Glutamatergic neuron (in vitro differentiated cells): Measurements from ENCODE around the gene CAV3. TPM values are rescaled to one million over a fixed set of nuclear protein-coding genes. Genes with fewer than 3 reads are reported as not detected.

Experiments used
- DNase-seq: peaks from one replicate; pipeline ENCODE4 v3.0.0; 2022
- H3K27ac Mint-ChIP-seq: one replicate; pipeline ENCODE4 v1.8.0; 2020; ENCODE audit warnings: mild to moderate bottlenecking, mixed read lengths, inconsistent platforms; ENCODE audit not compliant: unreplicated experiment
- H3K27me3 Mint-ChIP-seq: one replicate; pipeline ENCODE4 v1.8.0; 2020; ENCODE audit warnings: mild to moderate bottlenecking, moderate library complexity, mixed read lengths, inconsistent platforms; ENCODE audit not compliant: unreplicated experiment
- H3K36me3 Mint-ChIP-seq: one replicate; pipeline ENCODE4 v1.8.0; 2020; ENCODE audit warnings: mild to moderate bottlenecking, mixed read lengths, inconsistent platforms; ENCODE audit not compliant: unreplicated experiment
- H3K4me1 Mint-ChIP-seq: one replicate; pipeline ENCODE4 v1.8.0; 2020; ENCODE audit warnings: mild to moderate bottlenecking, low read depth, mixed read lengths, inconsistent platforms; ENCODE audit not compliant: unreplicated experiment
- H3K4me3 Mint-ChIP-seq: one replicate; pipeline ENCODE4 v1.8.0; 2020; ENCODE audit warnings: mild to moderate bottlenecking, mixed read lengths, inconsistent platforms; ENCODE audit not compliant: unreplicated experiment
- H3K9me3 Mint-ChIP-seq: one replicate; pipeline ENCODE4 v1.8.0; 2020; ENCODE audit warnings: mild to moderate bottlenecking, moderate library complexity, mixed read lengths, inconsistent platforms; ENCODE audit not compliant: unreplicated experiment
- total RNA-seq: library from RNA; stranded (reverse); fragmentation: NEBNext Ultra II Directional; extraction: Animal tissue kit (Norgen Biotek cat#: 25700); gene quantifications from one replicate; pipeline ENCODE4 v1.2.1, GENCODE V29; 2021; ENCODE audit not compliant: unreplicated experiment
- TF ChIP-seq, protein P1 (sequence below): fragments of 200-600 bp; sonication (generic); IDR thresholded peaks from one replicate; pipeline ENCODE4 v1.5.0; 2021; ENCODE audit not compliant: partially characterized antibody, unreplicated experiment

Gene CAV3
- total RNA-seq, 1 donor from 2014 or later: 0.29 TPM

GRCh38 chr3:8778475-8778874, 44.9 kb downstream of the CAV3 start:
- no peak for DNase-seq
- H3K4me1 Mint-ChIP-seq: no peaks in the 10 kb centered on the region
- H3K27me3 Mint-ChIP-seq: no peaks in the 10 kb centered on the region
- no peak overlapping the region for H3K27ac Mint-ChIP-seq
- H3K9me3 Mint-ChIP-seq: peaks cover 3% of the 10 kb centered on the region
- H3K36me3 Mint-ChIP-seq: no peaks in the 10 kb centered on the region
- TF ChIP-seq, protein P1, sequence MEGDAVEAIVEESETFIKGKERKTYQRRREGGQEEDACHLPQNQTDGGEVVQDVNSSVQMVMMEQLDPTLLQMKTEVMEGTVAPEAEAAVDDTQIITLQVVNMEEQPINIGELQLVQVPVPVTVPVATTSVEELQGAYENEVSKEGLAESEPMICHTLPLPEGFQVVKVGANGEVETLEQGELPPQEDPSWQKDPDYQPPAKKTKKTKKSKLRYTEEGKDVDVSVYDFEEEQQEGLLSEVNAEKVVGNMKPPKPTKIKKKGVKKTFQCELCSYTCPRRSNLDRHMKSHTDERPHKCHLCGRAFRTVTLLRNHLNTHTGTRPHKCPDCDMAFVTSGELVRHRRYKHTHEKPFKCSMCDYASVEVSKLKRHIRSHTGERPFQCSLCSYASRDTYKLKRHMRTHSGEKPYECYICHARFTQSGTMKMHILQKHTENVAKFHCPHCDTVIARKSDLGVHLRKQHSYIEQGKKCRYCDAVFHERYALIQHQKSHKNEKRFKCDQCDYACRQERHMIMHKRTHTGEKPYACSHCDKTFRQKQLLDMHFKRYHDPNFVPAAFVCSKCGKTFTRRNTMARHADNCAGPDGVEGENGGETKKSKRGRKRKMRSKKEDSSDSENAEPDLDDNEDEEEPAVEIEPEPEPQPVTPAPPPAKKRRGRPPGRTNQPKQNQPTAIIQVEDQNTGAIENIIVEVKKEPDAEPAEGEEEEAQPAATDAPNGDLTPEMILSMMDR: no peak
- no peak overlapping the region for H3K4me3 Mint-ChIP-seq

- TF ChIP-seq, protein P1: no peak
- no peaks in the 10 kb centered on the region for H3K27me3 Mint-ChIP-seq
- H3K36me3 Mint-ChIP-seq: no peaks in the 10 kb centered on the region
- no peaks in the 10 kb centered on the region for H3K4me1 Mint-ChIP-seq
- DNase-seq: no peak
- H3K4me3 Mint-ChIP-seq: no peak overlapping the region
- H3K9me3 Mint-ChIP-seq: peaks cover 3% of the 10 kb centered on the region
- H3K27ac Mint-ChIP-seq: no peak overlapping the region
Measured at GRCh38 chr3:8780279-8780678, 46.7 kb downstream of the CAV3 start.

GRCh38 chr3:8784676-8785435, 51.3 kb downstream of the CAV3 start:
- Mint-ChIP-seq H3K27ac (no peak overlapping the region), H3K4me3 (no peak overlapping the region), H3K4me1 (no peaks in the 10 kb centered on the region), H3K27me3 (no peaks in the 10 kb centered on the region), H3K36me3 (peaks cover 8% of the 10 kb centered on the region), H3K9me3 (no peaks in the 10 kb centered on the region)
- no peak for DNase-seq
- TF ChIP-seq, protein P1: no peak

DNA sequence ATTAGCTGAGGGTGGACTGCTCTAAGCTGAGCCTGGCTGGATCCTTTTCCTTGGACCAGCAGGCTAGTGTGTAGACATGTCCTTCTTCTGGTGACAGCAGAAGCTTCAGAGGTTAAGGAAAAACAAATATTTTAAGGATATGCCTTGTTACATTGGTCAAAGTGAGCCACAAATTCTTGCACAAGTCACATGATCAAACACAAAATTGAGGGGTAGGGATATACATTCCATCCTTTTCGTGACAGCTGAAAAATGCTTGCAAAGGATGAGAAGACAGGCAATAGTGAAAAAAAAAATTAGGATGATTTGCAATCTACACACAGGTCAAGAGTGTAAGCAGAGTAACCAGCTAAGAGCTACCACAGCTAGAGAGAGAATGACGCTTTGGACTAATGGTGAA, 56.9 kb downstream of the CAV3 start:
- Mint-ChIP-seq H3K4me3 (no peak overlapping the region), H3K27ac (no peak overlapping the region), H3K9me3 (peaks cover 4% of the 10 kb centered on the region), H3K36me3 (peaks cover 12% of the 10 kb centered on the region), H3K27me3 (no peaks in the 10 kb centered on the region), H3K4me1 (peaks cover 10% of the 10 kb centered on the region)
- TF ChIP-seq, protein P1: no peak
- DNase-seq: no peak

DNA sequence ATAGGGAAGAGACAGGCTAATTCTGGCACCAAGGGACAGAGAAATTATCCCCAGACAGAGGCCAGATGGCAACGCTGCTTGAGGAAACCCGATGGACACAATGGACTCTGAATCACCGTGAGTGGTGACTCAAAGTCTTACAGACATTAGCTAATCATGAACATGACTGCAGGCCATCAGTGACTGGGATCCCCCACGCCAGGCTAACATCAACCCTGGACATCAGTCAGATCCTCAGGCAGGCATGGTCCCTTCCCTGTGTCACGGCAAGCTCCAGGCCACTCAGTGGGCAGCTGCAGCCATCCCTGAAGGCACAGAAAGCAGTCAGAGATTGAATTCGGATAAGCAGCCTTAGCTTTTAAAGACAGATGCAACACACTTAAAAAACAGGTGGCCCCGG, 59.6 kb downstream of the CAV3 start:
- H3K27me3 Mint-ChIP-seq: no peaks in the 10 kb centered on the region
- no peak for DNase-seq
- H3K36me3 Mint-ChIP-seq: peaks cover 12% of the 10 kb centered on the region
- H3K27ac Mint-ChIP-seq: peak overlapping the region; percentile 73
- TF ChIP-seq, protein P1: no peak
- no peak overlapping the region for H3K4me3 Mint-ChIP-seq
- peaks cover 10% of the 10 kb centered on the region for H3K4me1 Mint-ChIP-seq
- H3K9me3 Mint-ChIP-seq: peaks cover 4% of the 10 kb centered on the region
